ENCODE data around the gene SNAI3.

Gene SNAI3

GRCh38 chr16:88701581-88702370, 15.5 kb upstream of the SNAI3 start:
- H3K4me3 ChIP-seq (ENCODE audit: low read length) = peak overlapping the region; percentile 68
- no peaks in the 10 kb centered on the region for H3K9me3 ChIP-seq (ENCODE audit: control insufficient read depth, insufficient read depth, low read length)
- H3K4me1 ChIP-seq (ENCODE audit: control insufficient read depth, low read length) = peaks cover 58% of the 10 kb centered on the region
- no peaks in the 10 kb centered on the region for H3K9me2 ChIP-seq (replicated peaks; ENCODE audit: control insufficient read depth, low read length)
- peak overlapping the region; percentile 63 for H3K27ac ChIP-seq (ENCODE audit: low read depth, low read length)
- H4K20me1 ChIP-seq (ENCODE audit: control insufficient read depth, insufficient read depth, low read depth, low read length) = peaks cover 12% of the 10 kb centered on the region; the same call in 1 of the 2 replicates
- H3K79me2 ChIP-seq (ENCODE audit: control insufficient read depth, low read length) = peaks cover 57% of the 10 kb centered on the region
- H3K4me2 ChIP-seq (ENCODE audit: low read length) = peak overlapping the region; percentile 83
- peaks cover 50% of the 10 kb centered on the region for H3K36me3 ChIP-seq (ENCODE audit: control insufficient read depth, low read length)
- H3F3A ChIP-seq (ENCODE audit: control insufficient read depth, insufficient read depth) = peaks cover 12% of the 10 kb centered on the region
- TF ChIP-seq EZH2phosphoT487 (IDR thresholded peaks at IDR 0.05; ENCODE audit: borderline replicate concordance, low read length) = no peak
- no peak for TF ChIP-seq CTCF (IDR thresholded peaks at IDR 0.05; ENCODE audit: low read depth, low read length, poor library complexity, severe bottlenecking)
- no peaks in the 10 kb centered on the region for H3K27me3 ChIP-seq (ENCODE audit: control insufficient read depth, low read length)

- Histone ChIP-seq H3K4me1 (ENCODE audit: control insufficient read depth, low read length) (peaks cover 58% of the 10 kb centered on the region), H3K4me3 (ENCODE audit: low read length) (peak overlapping the region; percentile 68), H3K27ac (ENCODE audit: low read depth, low read length) (peak overlapping the region; percentile 63), H3K79me2 (ENCODE audit: control insufficient read depth, low read length) (peaks cover 53% of the 10 kb centered on the region), H3F3A (ENCODE audit: control insufficient read depth, insufficient read depth) (peaks cover 12% of the 10 kb centered on the region), H3K4me2 (ENCODE audit: low read length) (peak overlapping the region; percentile 83), H3K27me3 (ENCODE audit: control insufficient read depth, low read length) (no peaks in the 10 kb centered on the region), H3K9me2 (replicated peaks; ENCODE audit: control insufficient read depth, low read length) (no peaks in the 10 kb centered on the region), H4K20me1 (ENCODE audit: control insufficient read depth, insufficient read depth, low read depth, low read length) (peaks cover 12% of the 10 kb centered on the region; the same call in 1 of the 2 replicates), H3K9me3 (ENCODE audit: control insufficient read depth, insufficient read depth, low read length) (no peaks in the 10 kb centered on the region), H3K36me3 (ENCODE audit: control insufficient read depth, low read length) (peaks cover 53% of the 10 kb centered on the region)
- no peak for TF ChIP-seq CTCF (IDR thresholded peaks at IDR 0.05; ENCODE audit: low read depth, low read length, poor library complexity, severe bottlenecking)
- TF ChIP-seq EZH2phosphoT487 (IDR thresholded peaks at IDR 0.05; ENCODE audit: borderline replicate concordance, low read length) = no peak
Observed at GRCh38 chr16:88700636-88701482, 14.6 kb upstream of the SNAI3 start.

GRCh38 chr16:88700322-88700635, 14.0 kb upstream of the SNAI3 start:
- Histone ChIP-seq H4K20me1 (ENCODE audit: control insufficient read depth, insufficient read depth, low read depth, low read length) (peaks cover 12% of the 10 kb centered on the region; the same call in 1 of the 2 replicates), H3K4me2 (ENCODE audit: low read length) (peak overlapping the region; percentile 83), H3K36me3 (ENCODE audit: control insufficient read depth, low read length) (peaks cover 54% of the 10 kb centered on the region), H3K4me1 (ENCODE audit: control insufficient read depth, low read length) (peaks cover 56% of the 10 kb centered on the region), H3K4me3 (ENCODE audit: low read length) (peak overlapping the region; percentile 68), H3K79me2 (ENCODE audit: control insufficient read depth, low read length) (peaks cover 49% of the 10 kb centered on the region), H3F3A (ENCODE audit: control insufficient read depth, insufficient read depth) (peaks cover 8% of the 10 kb centered on the region), H3K27me3 (ENCODE audit: control insufficient read depth, low read length) (no peaks in the 10 kb centered on the region), H3K9me2 (replicated peaks; ENCODE audit: control insufficient read depth, low read length) (no peaks in the 10 kb centered on the region), H3K27ac (ENCODE audit: low read depth, low read length) (peak overlapping the region; percentile 63), H3K9me3 (ENCODE audit: control insufficient read depth, insufficient read depth, low read length) (no peaks in the 10 kb centered on the region)
- TF ChIP-seq EZH2phosphoT487 (IDR thresholded peaks at IDR 0.05; ENCODE audit: borderline replicate concordance, low read length) (no peak), CTCF (IDR thresholded peaks at IDR 0.05; ENCODE audit: low read depth, low read length, poor library complexity, severe bottlenecking) (no peak)

All from DOHH2 (cell line).